NCI-H446 (cell line): ENCODE results near the gene SNRNP27.
"Not testable (repeated sequence)": the region's sequence is repeated elsewhere in the genome, so short reads cannot be mapped to it uniquely, and the experiment has no call there.

Experiments
- DNase-seq, 2 experiments: peaks; one replicate each; lab custom pipeline; 2025; lab: John Stamatoyannopoulos, UW

SNRNP27 gene

GRCh38 chr2:69893684-69894551, at the start of gene SNRNP27:
Gene SNRNP27 (plus strand): TSS chr2:69893956. CDS start chr2:69893985, 29 bp downstream.
- peak; percentile 62 to 87 for DNase-seq

GRCh38 chr2:69843993-69844392, 49.8 kb upstream of the SNRNP27 start:
- no peak for DNase-seq

GRCh38 chr2:69844560-69844959, 49.2 kb upstream of the SNRNP27 start:
- no peak for DNase-seq

- DNase-seq = no peak
Observed at GRCh38 chr2:69846182-69847067, 47.3 kb upstream of the SNRNP27 start.

GRCh38 chr2:69847068-69847828, 46.5 kb upstream of the SNRNP27 start:
- DNase-seq = no peak

- DNase-seq = no peak
Observed at GRCh38 chr2:69848186-69848790, 45.5 kb upstream of the SNRNP27 start.

- no peak for DNase-seq
Observed at GRCh38 chr2:69858261-69858660, 35.5 kb upstream of the SNRNP27 start.

GRCh38 chr2:69863298-69863697, 30.5 kb upstream of the SNRNP27 start:
- DNase-seq = no peak

- no peak for DNase-seq
Observed at GRCh38 chr2:69888451-69888850, 5.3 kb upstream of the SNRNP27 start.

- DNase-seq = no peak
Observed at GRCh38 chr2:69889302-69889701, 4.5 kb upstream of the SNRNP27 start.

GRCh38 chr2:69890881-69891280, 2.9 kb upstream of the SNRNP27 start:
- DNase-seq = no peak

- DNase-seq = not testable (repeated sequence)
Observed at GRCh38 chr2:69892838-69893424, 825 bp upstream of the SNRNP27 start.

- not testable (repeated sequence) for DNase-seq
Observed at GRCh38 chr2:69894737-69895136, 981 bp downstream of the SNRNP27 start.

- no peak for DNase-seq
Observed at GRCh38 chr2:69902213-69902922, 8.6 kb downstream of the SNRNP27 start.

GRCh38 chr2:69907216-69907615, 13.5 kb downstream of the SNRNP27 start:
- no peak for DNase-seq

- peak; percentile 37 to 73 for DNase-seq
Observed at GRCh38 chr2:69911985-69912563, 18.3 kb downstream of the SNRNP27 start.

GRCh38 chr2:69914164-69914949, 20.6 kb downstream of the SNRNP27 start:
- DNase-seq = peak; percentile 99

GRCh38 chr2:69914950-69915945, 21.5 kb downstream of the SNRNP27 start, which contains the start of gene MXD1:
Gene MXD1 (plus strand): TSS chr2:69915109. CDS start chr2:69915331, 222 bp downstream.
- no peak for DNase-seq
